PC-9 (cell line): Measurements from ENCODE around the gene CHRDL2.

Experiments used
- CTCF ChIP-seq: fragments of 200-600 bp; sonication (generic); conservative IDR thresholded peaks from 2 replicates; pipeline ENCODE4 v1.6.1; 2017; ENCODE audit warnings: mixed run types, antibody characterized with exemption, mild to moderate bottlenecking, moderate library complexity
- EZH2 ChIP-seq: fragments of 200-600 bp; sonication (generic); IDR thresholded peaks from 2 replicates; pipeline ENCODE4 v1.8.0; 2017; ENCODE audit warnings: antibody characterized with exemption, low read depth

GRCh38 chr11:74686792-74687191 is 44.4 kb downstream of the CHRDL2 start:
- no peak for TF ChIP-seq CTCF
- TF ChIP-seq EZH2: no peak
